HCT116 (cell line): ENCODE measurements around the gene NDUFB10. TPM values are rescaled to one million over a fixed set of nuclear protein-coding genes. Genes with fewer than 3 reads are reported as not detected.

Experiments
- ATAC-seq: fragments of 200-7000 bp; cut with Tn5 transposase; 2 replicates; pipeline ENCODE4 v1.9.1; 2020; ENCODE audit warnings: mild to moderate bottlenecking, moderate library complexity
- BruUV-seq: library from RNA; stranded (reverse); fragments of 400-500 nt; replicated peaks from 2 replicates; lab custom pipeline; 2021; lab: Mats Ljungman, UMichigan
- CTCF ChIA-PET: fragments of 300-600 bp; sonication (Branson Sonifier 250); formaldehyde crosslinking; loops from one replicate; lab custom pipeline; 2021; ENCODE audit warnings: antibody characterized with exemption; lab: Charles Lee
- POLR2A ChIA-PET: fragments of 300-600, 350-600 bp; sonication (Branson Sonifier 250); formaldehyde crosslinking; loops from one replicate; lab custom pipeline; 2021; ENCODE audit warnings: antibody characterized with exemption; lab: Charles Lee
- RAD21 ChIA-PET, 2 experiments: fragments of 300-600 bp; sonication (Branson Sonifier 250); formaldehyde crosslinking; loops; one replicate each; lab custom pipeline; 2023; ENCODE audit warnings: low total read pairs in 2 of 2; ENCODE audit not compliant: uncharacterized antibody in 2 of 2, unreplicated experiment in 2 of 2, low non-redundant PET in 1 of 2; lab: Charles Lee
- DNase-seq: peaks from one replicate; pipeline ENCODE4 v3.0.0-alpha.2; 2010; ENCODE audit warnings: low read depth, low spot score
- H2AFZ ChIP-seq: fragments of 200-600 bp; shearing (Covaris generic), sonication (generic); 2 replicates; pipeline ENCODE4 v1.6.1; 2017; ENCODE audit warnings: low read depth, mixed run types, mixed read lengths, antibody characterized with exemption, low read length; ENCODE audit not compliant: poor library complexity, severe bottlenecking
- H3K27ac ChIP-seq: 2 replicates; pipeline ENCODE4 v1.5.1; 2012; ENCODE audit warnings: low read depth, low read length
- H3K27me3 ChIP-seq: fragments of 200-600 bp; sonication (generic); 2 replicates; pipeline ENCODE4 v1.6.1; 2016; ENCODE audit warnings: mixed run types, low read length, mixed read lengths; ENCODE audit not compliant: insufficient read depth
- H3K36me3 ChIP-seq, 2 experiments: fragments of 200-500 bp in 1 of 2; fragments of 200-600 bp in 1 of 2; sonication (Bioruptor generic) in 1 of 2; sonication (generic) in 1 of 2; 2 replicates each; pipeline versions ENCODE4 v1.5.1 to v1.6.1; 2014 to 2016; ENCODE audit warnings: low read length in 2 of 2, inconsistent platforms in 1 of 2, mixed read lengths in 1 of 2, mixed run types in 1 of 2; ENCODE audit not compliant: insufficient read depth in 2 of 2, control insufficient read depth in 1 of 2
- H3K4me1 ChIP-seq, 2 experiments: fragments of 200-600 bp in 1 of 2; sonication (generic) in 1 of 2; 2 replicates each; pipeline versions ENCODE4 v1.5.1 to v1.6.1; 2012 to 2017; ENCODE audit warnings: low read length in 2 of 2, inconsistent platforms in 1 of 2, mild to moderate bottlenecking in 1 of 2, mixed read lengths in 1 of 2, mixed run types in 1 of 2, moderate library complexity in 1 of 2; ENCODE audit not compliant: insufficient read depth in 2 of 2, control insufficient read depth in 1 of 2
- H3K4me2 ChIP-seq: fragments of 200-600 bp; sonication (generic); 2 replicates; pipeline ENCODE4 v1.6.1; 2017; ENCODE audit warnings: mixed run types, low read length, mixed read lengths
- H3K4me3 ChIP-seq, 2 experiments: fragments of 200-600 bp in 1 of 2; sonication (generic) in 1 of 2; replicated peaks in 1 of 2; 2 replicates each; pipeline ENCODE4 v1.5.1; 2011 to 2016; ENCODE audit warnings: low read length in 2 of 2, control low read depth in 1 of 2, low read depth in 1 of 2, mild to moderate bottlenecking in 1 of 2, mixed read lengths in 1 of 2, mixed run types in 1 of 2
- H3K79me2 ChIP-seq: fragments of 200-600 bp; sonication (generic); 2 replicates; pipeline ENCODE4 v1.6.1; 2017; ENCODE audit warnings: mild to moderate bottlenecking, mixed run types, low read length, moderate library complexity, mixed read lengths; ENCODE audit not compliant: insufficient read depth
- H3K9ac ChIP-seq: fragments of 200-600 bp; sonication (generic); 2 replicates; pipeline ENCODE4 v1.6.1; 2016; ENCODE audit warnings: low read length, mixed read lengths
- H3K9me2 ChIP-seq: fragments of 200-600 bp; sonication (generic), shearing (Covaris generic); 2 replicates; pipeline ENCODE4 v1.6.1; 2017; ENCODE audit warnings: mixed run types, mild to moderate bottlenecking, moderate library complexity; ENCODE audit not compliant: insufficient read depth
- H3K9me3 ChIP-seq, 2 experiments: fragments of 200-500 bp in 1 of 2; fragments of 200-600 bp in 1 of 2; sonication (Bioruptor generic) in 1 of 2; sonication (generic) in 1 of 2; 2 replicates each; pipeline ENCODE4 v1.6.1; 2014 to 2017; ENCODE audit warnings: low read length in 2 of 2, mixed read lengths in 2 of 2, inconsistent platforms in 1 of 2, low read depth in 1 of 2, mild to moderate bottlenecking in 1 of 2, mixed run types in 1 of 2, moderate library complexity in 1 of 2; ENCODE audit not compliant: control insufficient read depth in 1 of 2, insufficient read depth in 1 of 2
- H4K20me1 ChIP-seq: fragments of 200-600 bp; sonication (generic), shearing (Covaris generic); 2 replicates; pipeline ENCODE4 v1.6.1; 2017; ENCODE audit warnings: mixed run types, mild to moderate bottlenecking, moderate library complexity; ENCODE audit not compliant: insufficient read depth
- CEBPB ChIP-seq: IDR thresholded peaks from 2 replicates; pipeline ENCODE4 v1.6.1; 2012; ENCODE audit warnings: low read depth
- EGR1 ChIP-seq: IDR thresholded peaks from 2 replicates; pipeline ENCODE4 v1.6.1; 2012; ENCODE audit warnings: low read depth
- EZH2 ChIP-seq: fragments of 200-600 bp; sonication (generic); IDR thresholded peaks from 2 replicates; pipeline ENCODE4 v1.6.1; 2017; ENCODE audit warnings: antibody characterized with exemption, mixed run types
- EZH2phosphoT487 ChIP-seq: fragments of 200-600 bp; IDR thresholded peaks from 2 replicates; pipeline ENCODE4 v1.6.1; 2018; ENCODE audit warnings: antibody characterized with exemption, borderline replicate concordance
- FOSL1 ChIP-seq: IDR thresholded peaks from 2 replicates; pipeline ENCODE4 v1.6.1; 2012; ENCODE audit warnings: low read depth
- JUND ChIP-seq: IDR thresholded peaks from 2 replicates; pipeline ENCODE4 v1.6.1; 2012
- POLR2A ChIP-seq: IDR thresholded peaks from 2 replicates; pipeline ENCODE4 v1.7.0; 2011; ENCODE audit warnings: borderline replicate concordance; ENCODE audit not compliant: insufficient read depth, insufficient read length; ENCODE audit errors: extremely low read depth
- POLR2AphosphoS5 ChIP-seq: IDR thresholded peaks from 2 replicates; pipeline ENCODE4 v1.6.1; 2011; ENCODE audit warnings: mild to moderate bottlenecking, low read depth, low read length, moderate library complexity
- SIN3A ChIP-seq: IDR thresholded peaks from 2 replicates; pipeline ENCODE4 v1.6.1; 2012; ENCODE audit warnings: low read depth
- SP1 ChIP-seq: IDR thresholded peaks from 2 replicates; pipeline ENCODE4 v1.6.1; 2012; ENCODE audit warnings: low read depth
- SRF ChIP-seq: IDR thresholded peaks from 2 replicates; pipeline ENCODE4 v1.6.1; 2012; ENCODE audit warnings: low read depth
- TCF7L2 ChIP-seq: IDR thresholded peaks from 2 replicates; pipeline ENCODE4 v1.7.0; 2011; ENCODE audit warnings: borderline replicate concordance, inconsistent platforms; ENCODE audit not compliant: insufficient read depth, insufficient read length; ENCODE audit errors: extremely low read depth
- YY1 ChIP-seq: IDR thresholded peaks from 2 replicates; pipeline ENCODE4 v1.6.1; 2011; ENCODE audit warnings: low read length, low read depth, moderate library complexity, mild to moderate bottlenecking; ENCODE audit not compliant: insufficient replicate concordance; ENCODE audit errors: extremely low read depth
- ZNF274 ChIP-seq: fragments of 200-500 bp; sonication (Bioruptor generic); IDR thresholded peaks from 2 replicates; pipeline ENCODE4 v1.6.1; 2014; ENCODE audit warnings: mild to moderate bottlenecking, low read depth, low read length, inconsistent platforms
- intact Hi-C: fragments of 100-400 bp; cut with micrococcal nuclease; formaldehyde crosslinking; loops from 2 replicates; pipeline ENCODE4 v1.10.0; 2022
- total RNA-seq: library from RNA; stranded (reverse); gene quantifications from one replicate; pipeline ENCODE4 v1.2.1, GENCODE V29; 2021; ENCODE audit not compliant: unreplicated experiment
- TF ChIP-seq, protein P1 (sequence below): IDR thresholded peaks from 2 replicates; pipeline ENCODE4 v1.6.1; 2012; ENCODE audit warnings: low read depth
- TF ChIP-seq, protein P2 (sequence below): IDR thresholded peaks from 2 replicates; pipeline ENCODE4 v1.6.1; 2012
- TF ChIP-seq, protein P3 (sequence below): IDR thresholded peaks from 2 replicates; pipeline ENCODE4 v1.6.1; 2012

NDUFB10 gene
- total RNA-seq, 1 experiment from 2014 or later = 273 TPM

- Histone ChIP-seq H3K4me3 (peak within 1 kb of the TSS; percentile 60 to 65), H3K27me3 (no peaks in the 10 kb centered on the region), H3K9ac (peak within 1 kb of the TSS; percentile 84), H3K9me3 (no peaks in the 10 kb centered on the region), H3K27ac (peak within 1 kb of the TSS; percentile 88), H3K9me2 (no peaks in the 10 kb centered on the region), H3K4me2 (peak within 1 kb of the TSS; percentile 97), H2AFZ (no peak within 1 kb of the TSS), H3K79me2 (peaks cover 20% of the 10 kb centered on the region), H3K36me3 (peaks cover 6 to 22% of the 10 kb centered on the region in 2 experiments; a peak in 2 of 4 replicates), H3K4me1 (peaks cover 49 to 76% of the 10 kb centered on the region in 2 experiments), H4K20me1 (no peaks in the 10 kb centered on the region)
- BruUV-seq = no TSS peak
- ChIA-PET POLR2A (interaction anchor here (0.8 to 12.5 kb wide), 3 partner anchors 10 to 21 kb away, joined by 3 to 104 read pairs (median 3); partner anchors contain the start of genes RNF151, RPS2 and TBL3), RAD21 (no interaction called here), CTCF (no interaction called here)
- no peak for TF ChIP-seq CEBPB
- TF ChIP-seq POLR2A = no peak
- TF ChIP-seq SP1 = no peak
- no peak for TF ChIP-seq YY1
- no peak for TF ChIP-seq EZH2phosphoT487
- TF ChIP-seq SIN3A = no peak
- DNase-seq = no peak
- ATAC-seq = no peak
- intact Hi-C loops = no loop called here
These were observed 22.1 kb downstream of the NDUFB10 start, which contains the start of gene NOXO1 for GRCh38 chr16:1981398-1981836. Gene NOXO1 (minus strand): TSS chr16:1981469. CDS start chr16:1981179, 290 bp downstream.

DNA sequence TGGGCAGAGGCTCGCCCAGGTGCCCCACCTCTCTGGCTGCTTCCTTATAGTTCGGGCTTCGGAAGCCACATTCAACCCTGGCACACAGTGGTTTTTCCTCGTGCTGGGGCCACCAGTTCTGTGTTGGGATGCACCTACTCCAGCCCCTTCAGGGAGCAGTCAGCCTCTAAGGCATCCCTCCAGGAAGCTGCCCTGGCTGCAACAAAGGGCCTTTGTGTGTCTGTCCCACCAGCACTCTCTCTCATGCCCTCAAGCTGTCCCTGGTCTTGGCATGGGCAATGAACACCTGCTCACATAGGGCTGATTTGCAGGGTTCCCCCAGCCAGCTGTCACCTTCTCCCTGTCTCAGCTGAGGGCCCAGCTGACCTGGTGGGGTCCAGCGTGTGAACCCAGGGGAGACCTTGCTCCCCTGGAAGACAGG, 22.7 kb downstream of the NDUFB10 start:
- no peak overlapping the region for H3K4me3 ChIP-seq
- H3K9me2 ChIP-seq = no peaks in the 10 kb centered on the region
- peaks cover 6 to 22% of the 10 kb centered on the region in 2 experiments; a peak in 2 of 4 replicates for H3K36me3 ChIP-seq
- peaks cover 49 to 76% of the 10 kb centered on the region in 2 experiments for H3K4me1 ChIP-seq
- ATAC-seq (no peak), DNase-seq (no peak)
- intact Hi-C loops = no loop called here
- H3K27me3 ChIP-seq = no peaks in the 10 kb centered on the region
- H3K9me3 ChIP-seq = no peaks in the 10 kb centered on the region
- ChIA-PET POLR2A (interaction anchor here (0.6 to 12.5 kb wide), 4 partner anchors 10 to 22 kb away, joined by 3 to 104 read pairs (median 4); partner anchors contain the start of genes RNF151, RPS2 and TBL3), RAD21 (no interaction called here), CTCF (interaction anchor here (1.2 kb wide), 1 partner anchor 22 kb away, joined by 3 read pairs; no protein-coding TSS in a partner anchor)
- H4K20me1 ChIP-seq = no peaks in the 10 kb centered on the region
- H2AFZ ChIP-seq = no peak overlapping the region
- no TSS peak for BruUV-seq
- H3K79me2 ChIP-seq = peaks cover 20% of the 10 kb centered on the region
- peak overlapping the region; percentile 97 for H3K4me2 ChIP-seq
- peak overlapping the region; percentile 36 for H3K9ac ChIP-seq
- TF ChIP-seq, protein P1, sequence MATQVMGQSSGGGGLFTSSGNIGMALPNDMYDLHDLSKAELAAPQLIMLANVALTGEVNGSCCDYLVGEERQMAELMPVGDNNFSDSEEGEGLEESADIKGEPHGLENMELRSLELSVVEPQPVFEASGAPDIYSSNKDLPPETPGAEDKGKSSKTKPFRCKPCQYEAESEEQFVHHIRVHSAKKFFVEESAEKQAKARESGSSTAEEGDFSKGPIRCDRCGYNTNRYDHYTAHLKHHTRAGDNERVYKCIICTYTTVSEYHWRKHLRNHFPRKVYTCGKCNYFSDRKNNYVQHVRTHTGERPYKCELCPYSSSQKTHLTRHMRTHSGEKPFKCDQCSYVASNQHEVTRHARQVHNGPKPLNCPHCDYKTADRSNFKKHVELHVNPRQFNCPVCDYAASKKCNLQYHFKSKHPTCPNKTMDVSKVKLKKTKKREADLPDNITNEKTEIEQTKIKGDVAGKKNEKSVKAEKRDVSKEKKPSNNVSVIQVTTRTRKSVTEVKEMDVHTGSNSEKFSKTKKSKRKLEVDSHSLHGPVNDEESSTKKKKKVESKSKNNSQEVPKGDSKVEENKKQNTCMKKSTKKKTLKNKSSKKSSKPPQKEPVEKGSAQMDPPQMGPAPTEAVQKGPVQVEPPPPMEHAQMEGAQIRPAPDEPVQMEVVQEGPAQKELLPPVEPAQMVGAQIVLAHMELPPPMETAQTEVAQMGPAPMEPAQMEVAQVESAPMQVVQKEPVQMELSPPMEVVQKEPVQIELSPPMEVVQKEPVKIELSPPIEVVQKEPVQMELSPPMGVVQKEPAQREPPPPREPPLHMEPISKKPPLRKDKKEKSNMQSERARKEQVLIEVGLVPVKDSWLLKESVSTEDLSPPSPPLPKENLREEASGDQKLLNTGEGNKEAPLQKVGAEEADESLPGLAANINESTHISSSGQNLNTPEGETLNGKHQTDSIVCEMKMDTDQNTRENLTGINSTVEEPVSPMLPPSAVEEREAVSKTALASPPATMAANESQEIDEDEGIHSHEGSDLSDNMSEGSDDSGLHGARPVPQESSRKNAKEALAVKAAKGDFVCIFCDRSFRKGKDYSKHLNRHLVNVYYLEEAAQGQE = no peak
- no peak for TF ChIP-seq EGR1
- TF ChIP-seq ZNF274 = no peak
- TF ChIP-seq, protein P2, sequence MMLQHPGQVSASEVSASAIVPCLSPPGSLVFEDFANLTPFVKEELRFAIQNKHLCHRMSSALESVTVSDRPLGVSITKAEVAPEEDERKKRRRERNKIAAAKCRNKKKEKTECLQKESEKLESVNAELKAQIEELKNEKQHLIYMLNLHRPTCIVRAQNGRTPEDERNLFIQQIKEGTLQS = no peak
- TF ChIP-seq POLR2AphosphoS5 = no peak
- no peak for TF ChIP-seq SIN3A
- TF ChIP-seq TCF7L2 = no peak
- TF ChIP-seq SRF = no peak
- TF ChIP-seq FOSL1 = no peak
- no peak for TF ChIP-seq SP1
- no peak for TF ChIP-seq YY1
- TF ChIP-seq CEBPB = no peak
- TF ChIP-seq EZH2 = no peak
- TF ChIP-seq, protein P3, sequence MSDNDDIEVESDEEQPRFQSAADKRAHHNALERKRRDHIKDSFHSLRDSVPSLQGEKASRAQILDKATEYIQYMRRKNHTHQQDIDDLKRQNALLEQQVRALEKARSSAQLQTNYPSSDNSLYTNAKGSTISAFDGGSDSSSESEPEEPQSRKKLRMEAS = no peak
- TF ChIP-seq POLR2A = no peak
- no peak for TF ChIP-seq JUND
- H3K27ac ChIP-seq = peak overlapping the region; percentile 24; the same call in 1 of the 2 replicates
